Nephron progenitor cell (in vitro differentiated cells): ENCODE data around the gene LYZL4.

Experiments used
- DNase-seq: peaks from one replicate; pipeline ENCODE4 v3.0.0; 2021
- H3K27ac Mint-ChIP-seq: 2 replicates; pipeline ENCODE4 v1.8.0; 2021; ENCODE audit warnings: mild to moderate bottlenecking, moderate library complexity, mixed read lengths
- H3K27me3 Mint-ChIP-seq: 2 replicates; pipeline ENCODE4 v1.8.0; 2021; ENCODE audit warnings: mild to moderate bottlenecking, low read depth, mixed read lengths; ENCODE audit not compliant: poor library complexity
- H3K36me3 Mint-ChIP-seq: 2 replicates; pipeline ENCODE4 v1.8.0; 2021; ENCODE audit warnings: low read depth, mixed read lengths
- H3K4me1 Mint-ChIP-seq: 2 replicates; pipeline ENCODE4 v1.8.0; 2021; ENCODE audit warnings: mixed read lengths
- H3K4me3 Mint-ChIP-seq: 2 replicates; pipeline ENCODE4 v1.8.0; 2021; ENCODE audit warnings: mild to moderate bottlenecking, moderate library complexity, mixed read lengths
- H3K9me3 Mint-ChIP-seq: 2 replicates; pipeline ENCODE4 v1.8.0; 2021; ENCODE audit warnings: mild to moderate bottlenecking, moderate library complexity, mixed read lengths
- CTCF ChIP-seq: fragments of 200-600 bp; sonication (generic); IDR thresholded peaks from 2 replicates; pipeline ENCODE4 v1.5.0; 2021; ENCODE audit warnings: antibody characterized with exemption

LYZL4 gene

GRCh38 chr3:42424911-42425310 is 14.5 kb upstream of the LYZL4 start:
- Mint-ChIP-seq H3K4me3 (no peak overlapping the region), H3K27me3 (peaks cover 12% of the 10 kb centered on the region), H3K27ac (no peak overlapping the region), H3K9me3 (peaks cover 1% of the 10 kb centered on the region), H3K36me3 (no peaks in the 10 kb centered on the region), H3K4me1 (peaks cover 23% of the 10 kb centered on the region)
- no peak for TF ChIP-seq CTCF
- no peak for DNase-seq

- no peak overlapping the region for H3K4me3 Mint-ChIP-seq
- no peak for TF ChIP-seq CTCF
- no peak for DNase-seq
- H3K4me1 Mint-ChIP-seq = no peaks in the 10 kb centered on the region
- H3K27ac Mint-ChIP-seq = no peak overlapping the region
- no peaks in the 10 kb centered on the region for H3K9me3 Mint-ChIP-seq
- peaks cover 6% of the 10 kb centered on the region for H3K27me3 Mint-ChIP-seq
- H3K36me3 Mint-ChIP-seq = no peaks in the 10 kb centered on the region
Measured at GRCh38 chr3:42421818-42422796, 11.7 kb upstream of the LYZL4 start.

- peaks cover 11% of the 10 kb centered on the region for H3K27me3 Mint-ChIP-seq
- no peaks in the 10 kb centered on the region for H3K9me3 Mint-ChIP-seq
- no peak overlapping the region for H3K27ac Mint-ChIP-seq
- H3K36me3 Mint-ChIP-seq = no peaks in the 10 kb centered on the region
- TF ChIP-seq CTCF = no peak
- DNase-seq = no peak
- no peak overlapping the region for H3K4me3 Mint-ChIP-seq
- H3K4me1 Mint-ChIP-seq = no peaks in the 10 kb centered on the region
Measured at GRCh38 chr3:42419563-42419962, 9.2 kb upstream of the LYZL4 start.

GRCh38 chr3:42412526-42413155 is 2.2 kb upstream of the LYZL4 start:
- no peak for TF ChIP-seq CTCF
- no peak overlapping the region for H3K4me3 Mint-ChIP-seq
- peaks cover 10% of the 10 kb centered on the region for H3K27me3 Mint-ChIP-seq
- no peak overlapping the region for H3K27ac Mint-ChIP-seq
- DNase-seq = no peak
- no peaks in the 10 kb centered on the region for H3K9me3 Mint-ChIP-seq
- no peaks in the 10 kb centered on the region for H3K36me3 Mint-ChIP-seq
- no peaks in the 10 kb centered on the region for H3K4me1 Mint-ChIP-seq

GRCh38 chr3:42411429-42411828 is 1.0 kb upstream of the LYZL4 start:
- no peaks in the 10 kb centered on the region for H3K4me1 Mint-ChIP-seq
- H3K4me3 Mint-ChIP-seq = no peak overlapping the region
- no peak overlapping the region for H3K27ac Mint-ChIP-seq
- H3K36me3 Mint-ChIP-seq = no peaks in the 10 kb centered on the region
- TF ChIP-seq CTCF = no peak
- H3K9me3 Mint-ChIP-seq = no peaks in the 10 kb centered on the region
- H3K27me3 Mint-ChIP-seq = peaks cover 12% of the 10 kb centered on the region
- DNase-seq = no peak
